PC-9 (cell line): ENCODE data around the gene DDR2. TPM values are rescaled to one million over a fixed set of nuclear protein-coding genes. Genes with fewer than 3 reads are reported as not detected.

Source experiments
- BruUV-seq: library from RNA; stranded (reverse); fragments of 400-500 nt; replicated peaks from 2 replicates; lab custom pipeline; 2021; lab: Mats Ljungman, UMichigan
- CTCF ChIA-PET: fragments of 300-600 bp; sonication (Branson Sonifier 250); formaldehyde crosslinking; loops from one replicate; lab custom pipeline; 2022; ENCODE audit warnings: antibody characterized with exemption; lab: Charles Lee
- POLR2A ChIA-PET: fragments of 300-600 bp; sonication (Branson Sonifier 250); formaldehyde crosslinking; loops from one replicate; lab custom pipeline; 2022; ENCODE audit warnings: antibody characterized with exemption; ENCODE audit not compliant: unreplicated experiment; lab: Charles Lee
- DNase-seq, 2 experiments: peaks; one replicate each; pipeline versions ENCODE4 v3.0.0 to v3.0.0-alpha.2; 2015 to 2022; ENCODE audit warnings: mixed read lengths in 1 of 2
- H2AFZ ChIP-seq: fragments of 200-600 bp; sonication (generic); 2 replicates; pipeline ENCODE4 v1.8.1; 2017; ENCODE audit warnings: antibody characterized with exemption
- H3F3A ChIP-seq: fragments of 200-600 bp; sonication (generic); 2 replicates; pipeline ENCODE4 v1.8.1; 2017; ENCODE audit warnings: antibody characterized with exemption, mild to moderate bottlenecking, low read depth; ENCODE audit not compliant: insufficient read depth
- H3K27ac ChIP-seq: fragments of 200-600 bp; sonication (generic); 2 replicates; pipeline ENCODE4 v1.6.1; 2016; ENCODE audit warnings: mixed run types
- H3K27me3 ChIP-seq: fragments of 200-600 bp; sonication (generic); 2 replicates; pipeline ENCODE4 v1.6.1; 2016; ENCODE audit warnings: low read depth, mixed run types; ENCODE audit not compliant: insufficient read depth
- H3K36me3 ChIP-seq: fragments of 200-600 bp; sonication (generic); 2 replicates; pipeline ENCODE4 v1.6.1; 2016; ENCODE audit warnings: low read depth, mixed run types
- H3K4me1 ChIP-seq: fragments of 200-600 bp; sonication (generic); replicated peaks from 2 replicates; pipeline ENCODE4 v1.6.1; 2016; ENCODE audit warnings: mixed run types; ENCODE audit not compliant: insufficient read depth
- H3K4me2 ChIP-seq: fragments of 200-600 bp; sonication (generic); 2 replicates; pipeline ENCODE4 v1.6.1; 2017; ENCODE audit warnings: mixed run types
- H3K4me3 ChIP-seq: fragments of 200-600 bp; sonication (generic); 2 replicates; pipeline ENCODE4 v1.6.1; 2016; ENCODE audit warnings: mixed run types
- H3K79me2 ChIP-seq: fragments of 200-600 bp; sonication (generic); 2 replicates; pipeline ENCODE4 v1.6.1; 2017; ENCODE audit warnings: low read depth, mixed run types
- H3K9me2 ChIP-seq: fragments of 200-600 bp; sonication (generic); 2 replicates; pipeline ENCODE4 v1.8.1; 2017; ENCODE audit warnings: mild to moderate bottlenecking; ENCODE audit not compliant: insufficient read depth
- H3K9me3 ChIP-seq: fragments of 200-600 bp; sonication (generic); 2 replicates; pipeline ENCODE4 v1.8.1; 2016; ENCODE audit warnings: low read depth; ENCODE audit not compliant: insufficient read depth
- H4K20me1 ChIP-seq: fragments of 200-600 bp; sonication (generic); 2 replicates; pipeline ENCODE4 v1.8.1; 2017; ENCODE audit not compliant: insufficient read depth
- CTCF ChIP-seq: fragments of 200-600 bp; sonication (generic); conservative IDR thresholded peaks from 2 replicates; pipeline ENCODE4 v1.6.1; 2017; ENCODE audit warnings: mixed run types, antibody characterized with exemption, mild to moderate bottlenecking, moderate library complexity
- EZH2 ChIP-seq: fragments of 200-600 bp; sonication (generic); IDR thresholded peaks from 2 replicates; pipeline ENCODE4 v1.8.0; 2017; ENCODE audit warnings: antibody characterized with exemption, low read depth
- intact Hi-C: fragments of 100-400 bp; cut with micrococcal nuclease; formaldehyde crosslinking; loops from one replicate; pipeline ENCODE4 v1.10.0; 2022; ENCODE audit not compliant: unreplicated experiment
- total RNA-seq: library from RNA; stranded (reverse); gene quantifications from 2 replicates; pipeline ENCODE4 v1.2.3, GENCODE V29; 2021

DDR2 gene
- total RNA-seq, 1 experiment from 2014 or later, result 0.35 TPM

- DNase-seq, result no peak
- Histone ChIP-seq H2AFZ (no peak overlapping the region), H3K79me2 (no peaks in the 10 kb centered on the region), H4K20me1 (no peaks in the 10 kb centered on the region), H3K4me2 (no peak overlapping the region), H3K4me1 (no peaks in the 10 kb centered on the region), H3K27ac (no peak overlapping the region), H3K27me3 (no peaks in the 10 kb centered on the region), H3F3A (no peaks in the 10 kb centered on the region), H3K9me2 (no peaks in the 10 kb centered on the region; the same call in 1 of the 2 replicates), H3K36me3 (no peaks in the 10 kb centered on the region), H3K9me3 (no peaks in the 10 kb centered on the region), H3K4me3 (no peak overlapping the region)
- BruUV-seq, result no TSS peak
- intact Hi-C loops, result no loop called here
- CTCF ChIA-PET, result no interaction called here
- POLR2A ChIA-PET, result no interaction called here
- TF ChIP-seq EZH2, result no peak
- no peak for TF ChIP-seq CTCF
Observed at GRCh38 chr1:162716123-162716522, 83.9 kb downstream of the DDR2 start.

GRCh38 chr1:162716552-162716951 is 84.3 kb downstream of the DDR2 start:
- Histone ChIP-seq H3K4me1 (no peaks in the 10 kb centered on the region), H3K9me2 (no peaks in the 10 kb centered on the region; the same call in 1 of the 2 replicates), H3K27ac (no peak overlapping the region), H3K36me3 (no peaks in the 10 kb centered on the region), H3K79me2 (no peaks in the 10 kb centered on the region), H3K4me2 (no peak overlapping the region), H3K4me3 (no peak overlapping the region), H4K20me1 (no peaks in the 10 kb centered on the region), H2AFZ (no peak overlapping the region), H3F3A (no peaks in the 10 kb centered on the region), H3K27me3 (no peaks in the 10 kb centered on the region), H3K9me3 (no peaks in the 10 kb centered on the region)
- TF ChIP-seq CTCF (no peak), EZH2 (no peak)
- no peak for DNase-seq
- POLR2A ChIA-PET, result no interaction called here
- intact Hi-C loops, result no loop called here
- BruUV-seq, result no TSS peak
- CTCF ChIA-PET, result no interaction called here

- Histone ChIP-seq H3K36me3 (no peaks in the 10 kb centered on the region), H3K9me2 (no peaks in the 10 kb centered on the region; the same call in 1 of the 2 replicates), H3K4me3 (no peak overlapping the region), H3K27ac (no peak overlapping the region), H3K4me1 (no peaks in the 10 kb centered on the region), H2AFZ (no peak overlapping the region), H3K9me3 (no peaks in the 10 kb centered on the region), H3K79me2 (no peaks in the 10 kb centered on the region), H3F3A (no peaks in the 10 kb centered on the region), H3K27me3 (no peaks in the 10 kb centered on the region), H4K20me1 (no peaks in the 10 kb centered on the region), H3K4me2 (no peak overlapping the region)
- ChIA-PET CTCF (no interaction called here), POLR2A (no interaction called here)
- no peak for TF ChIP-seq EZH2
- TF ChIP-seq CTCF, result no peak
- intact Hi-C loops, result no loop called here
- no TSS peak for BruUV-seq
- no peak for DNase-seq
Observed at GRCh38 chr1:162717548-162718184, 85.4 kb downstream of the DDR2 start.
